ENCODE data around the gene PRKD2. TPM values are rescaled to one million over a fixed set of nuclear protein-coding genes. Genes with fewer than 3 reads are reported as not detected.

PRKD2 gene
- total and polyA plus RNA-seq, 10 of the 15 experiments (the other 5 are each of a cell fraction or from before 2014, with no cell fraction given) = 2.3 to 98.8 (median 32.9) TPM

GRCh38 chr19:46732172-46732938 lies 15.4 kb upstream of the PRKD2 start:
- ChIA-PET CTCF (interaction anchor here (6.0 kb wide), 1 partner anchor 28 kb away, joined by 78 read pairs; no protein-coding TSS in a partner anchor), SMC1A (ENCODE audit: uncharacterized antibody, unreplicated experiment) (no interaction called here), RAD21 (ENCODE audit: unreplicated experiment) (interaction anchor here (0.6 kb wide), 1 partner anchor 67 kb away, joined by 3 read pairs; no protein-coding TSS in a partner anchor), POLR2A (interaction anchor here (0.6 kb wide), 1 partner anchor 69 kb away, joined by 6 read pairs; no protein-coding TSS in a partner anchor)
- H3K36me3 ChIP-seq (ENCODE audit: control insufficient read depth in 2 of 2, insufficient read depth in 2 of 2, low read length in 1 of 2) = peaks cover 41 to 63% of the 10 kb centered on the region in 2 experiments
- ATAC-seq (no peak), FAIRE-seq (no peak), DNase-seq (ENCODE audit: low read depth, low spot score) (no peak)
- peaks cover 3% of the 10 kb centered on the region; the same call in 1 of the 2 replicates for H3K79me2 ChIP-seq (ENCODE audit: control insufficient read depth, insufficient read depth, low read length)
- no peaks in the 10 kb centered on the region; the same call in none of the 2 replicates for H4K20me1 ChIP-seq (ENCODE audit: control insufficient read depth, insufficient read depth)
- H3K27me3 ChIP-seq (replicated peaks in 1 of 2; ENCODE audit: control insufficient read depth in 2 of 2, insufficient read depth in 2 of 2, low read length in 1 of 2) = no peaks in the 10 kb centered on the region
- H3K4me2 ChIP-seq (ENCODE audit: control insufficient read depth, insufficient read depth) = no peak overlapping the region
- peak; percentile 71 for TF ChIP-seq RUNX3 (IDR thresholded peaks at IDR 0.05; ENCODE audit: low read length)
- TF ChIP-seq POLR2A (IDR thresholded peaks at IDR 0.05; ENCODE audit: low read depth, low read length) = peak; percentile 50
- TF ChIP-seq EED (IDR thresholded peaks at IDR 0.05; ENCODE audit: low read depth) = 0 out of 2 replicates have a peak, but pooled peaks have one; percentile 14
- TF ChIP-seq RELA (IDR thresholded peaks at IDR 0.05; ENCODE audit: borderline replicate concordance, partially characterized antibody) = no peak
- 73% methylated on average over 28 of the region's 28 CpGs for WGBS (ENCODE audit: insufficient coverage, insufficient replicate concordance, low lambda C conversion rate, missing lambda C conversion rate)
- H3K4me1 ChIP-seq (ENCODE audit: control insufficient read depth, insufficient read depth, low read length) = peaks cover 10% of the 10 kb centered on the region
- H3K9ac ChIP-seq (ENCODE audit: control insufficient read depth, insufficient read depth, low read length) = no peak overlapping the region
- H2AFZ ChIP-seq (ENCODE audit: control insufficient read depth, low read depth, low read length) = no peak overlapping the region
- in situ Hi-C loops (cut with MboI) (no loop called here), intact Hi-C loops (cut with micrococcal nuclease; ENCODE audit: unreplicated experiment) (no loop called here)
- H3K27ac ChIP-seq (ENCODE audit: control insufficient read depth, insufficient read depth) = no peak overlapping the region
- no peak overlapping the region for H3K4me3 ChIP-seq
- no peaks in the 10 kb centered on the region for H3K9me3 ChIP-seq (replicated peaks; ENCODE audit: control insufficient read depth, insufficient read depth, low read length)
- no TSS peak for BruUV-seq (replicated peaks)

- CTCF ChIA-PET = interaction anchor here (1.7 to 6.0 kb wide), 2 partner anchors 10 to 27 kb away, joined by 4 to 78 read pairs; no protein-coding TSS in a partner anchor
- Histone ChIP-seq H2AFZ (ENCODE audit: control insufficient read depth, low read depth, low read length) (no peak overlapping the region), H3K4me1 (ENCODE audit: control insufficient read depth, insufficient read depth, low read length) (peaks cover 10% of the 10 kb centered on the region), H3K4me2 (ENCODE audit: control insufficient read depth, insufficient read depth) (no peak overlapping the region), H3K4me3 (no peak overlapping the region), H3K9me3 (replicated peaks; ENCODE audit: control insufficient read depth, insufficient read depth, low read length) (no peaks in the 10 kb centered on the region), H3K9ac (ENCODE audit: control insufficient read depth, insufficient read depth, low read length) (no peak overlapping the region), H3K36me3 (ENCODE audit: control insufficient read depth in 2 of 2, insufficient read depth in 2 of 2, low read length in 1 of 2) (peaks cover 47 to 68% of the 10 kb centered on the region in 2 experiments), H4K20me1 (ENCODE audit: control insufficient read depth, insufficient read depth) (no peaks in the 10 kb centered on the region; the same call in none of the 2 replicates), H3K79me2 (ENCODE audit: control insufficient read depth, insufficient read depth, low read length) (peaks cover 3% of the 10 kb centered on the region; the same call in 1 of the 2 replicates), H3K27me3 (replicated peaks in 1 of 2; ENCODE audit: control insufficient read depth in 2 of 2, insufficient read depth in 2 of 2, low read length in 1 of 2) (no peaks in the 10 kb centered on the region), H3K27ac (ENCODE audit: control insufficient read depth, insufficient read depth) (no peak overlapping the region)
- POLR2A ChIA-PET = no interaction called here
- in situ Hi-C loops (cut with MboI) (no loop called here), intact Hi-C loops (cut with micrococcal nuclease; ENCODE audit: unreplicated experiment) (no loop called here)
- SMC1A ChIA-PET (ENCODE audit: uncharacterized antibody, unreplicated experiment) = no interaction called here
- no peak for FAIRE-seq
- WGBS (ENCODE audit: insufficient coverage, insufficient replicate concordance, low lambda C conversion rate, missing lambda C conversion rate) = 75% methylated on average over 14 of the region's 14 CpGs
- no TSS peak for BruUV-seq (replicated peaks)
- 0 out of 3 replicates have a peak, but pooled peaks have one; percentile 11 for ATAC-seq
- no peak for DNase-seq (ENCODE audit: low read depth, low spot score)
- RAD21 ChIA-PET (ENCODE audit: unreplicated experiment) = interaction anchor here (0.5 to 0.6 kb wide), 3 partner anchors 15 to 66 kb away, joined by 3 read pairs; partner anchors contain the start of gene PRKD2
- TF ChIP-seq BCL11A (IDR thresholded peaks at IDR 0.05; ENCODE audit: low read depth, low read length) = no peak
- no peak for TF ChIP-seq TBL1XR1 (IDR thresholded peaks at IDR 0.05; ENCODE audit: low read depth, low read length)
- no peak for TF ChIP-seq MEF2A (IDR thresholded peaks at IDR 0.05; ENCODE audit: insufficient read depth, low read depth, low read length)
- no peak for TF ChIP-seq ZBED1 (IDR thresholded peaks at IDR 0.05; ENCODE audit: borderline replicate concordance)
- TF ChIP-seq USF1 (IDR thresholded peaks at IDR 0.05; ENCODE audit: borderline replicate concordance, extremely low read length, insufficient read depth, low read depth, low read length) = no peak
- TF ChIP-seq RAD21 (IDR thresholded peaks at IDR 0.05; ENCODE audit: insufficient read depth, low read depth, low read length) = no peak
- TF ChIP-seq FOXK2 (IDR thresholded peaks at IDR 0.05) = no peak
- TF ChIP-seq MEF2B (IDR thresholded peaks at IDR 0.05; ENCODE audit: partially characterized antibody, poor library complexity, severe bottlenecking) = no peak
- no peak for TF ChIP-seq PAX5 (IDR thresholded peaks at IDR 0.05; ENCODE audit: borderline replicate concordance, low read depth, low read length)
- TF ChIP-seq IKZF2 (IDR thresholded peaks at IDR 0.05) = no peak
Measured at GRCh38 chr19:46731584-46731983, 14.7 kb upstream of the PRKD2 start.

Data from GM12878 (cell line).